GM12892 (cell line): ENCODE measurements around the gene ASB15.

Experiments
- POLR2A ChIP-seq: IDR thresholded peaks from 2 replicates; pipeline ENCODE4 v1.6.1; 2011; ENCODE audit warnings: low read depth, low read length, control low read depth
- POLR2AphosphoS5 ChIP-seq: IDR thresholded peaks from 2 replicates; pipeline ENCODE4 v1.6.1; 2011; ENCODE audit warnings: low read depth, low read length, control low read depth

DNA sequence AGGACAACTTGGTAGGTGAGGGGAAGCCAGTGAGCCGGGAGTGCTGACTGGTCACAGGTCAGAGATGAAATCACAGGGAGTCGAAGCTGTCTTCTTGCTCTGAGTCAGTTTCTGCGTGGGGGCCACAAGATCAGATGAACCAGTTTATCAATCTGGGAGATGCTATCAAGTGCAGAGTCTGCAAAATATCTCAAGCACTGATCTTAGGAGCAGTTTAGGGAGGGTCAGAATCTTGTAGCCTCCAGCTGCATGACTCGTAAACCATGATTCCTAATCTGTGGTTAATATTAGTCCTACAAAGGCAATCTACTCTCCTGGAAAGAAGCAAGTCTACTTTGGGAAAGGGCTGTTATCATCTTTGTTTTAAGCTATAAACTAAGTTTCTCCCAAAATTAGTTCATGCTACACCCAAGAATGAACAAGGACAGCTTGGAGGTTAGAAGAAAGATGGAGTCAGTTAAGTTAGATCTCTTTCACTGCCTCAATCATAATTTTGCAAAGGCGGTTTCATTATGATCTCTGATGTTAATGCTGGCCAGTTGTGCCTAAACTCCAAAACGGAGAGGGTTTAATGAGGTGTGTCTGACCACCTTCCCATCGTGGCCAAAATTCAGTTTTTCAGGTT lies 45.6 kb downstream of the ASB15 start:
- no peak for TF ChIP-seq POLR2A
- TF ChIP-seq POLR2AphosphoS5 = no peak
